ENCODE measurements around the gene IL4R. TPM values are rescaled to one million over a fixed set of nuclear protein-coding genes. Genes with fewer than 3 reads are reported as not detected.
"Not testable (repeated sequence)": the region's sequence is repeated elsewhere in the genome, so short reads cannot be mapped to it uniquely, and the experiment has no call there.

The IL4R gene
- total and polyA plus RNA-seq, 3 donors from 2014 or later: 41.4 to 70.7 (median 68.6) TPM

DNA sequence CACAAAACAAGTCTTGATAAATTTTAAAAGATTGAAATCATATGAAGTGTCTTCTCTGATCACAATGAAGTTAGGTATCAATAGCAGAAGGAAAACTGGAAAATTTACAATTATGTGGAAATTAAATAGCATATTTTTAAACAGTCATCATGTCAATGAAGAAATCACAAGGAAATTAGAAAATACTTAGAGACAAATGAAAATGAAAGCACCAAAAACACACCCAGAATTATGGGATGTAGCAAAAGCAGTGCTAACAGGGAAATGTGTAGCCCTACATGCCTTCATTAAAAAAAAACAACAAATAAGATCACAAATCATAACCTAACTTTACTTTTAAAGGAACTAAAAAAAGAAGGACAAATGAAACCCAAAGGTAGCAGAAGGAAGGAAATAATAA is 80.7 kb downstream of the IL4R start:
- Histone ChIP-seq H3K9me3 (no peaks in the 10 kb centered on the region), H3K36me3 (ENCODE audit: low read depth, missing control alignments) (no peaks in the 10 kb centered on the region), H3K27me3 (no peaks in the 10 kb centered on the region), H3K27ac (no peak overlapping the region), H3K4me1 (no peaks in the 10 kb centered on the region), H3K4me3 (no peak overlapping the region)
- DNase-seq: no peak
- TF ChIP-seq, protein P1, sequence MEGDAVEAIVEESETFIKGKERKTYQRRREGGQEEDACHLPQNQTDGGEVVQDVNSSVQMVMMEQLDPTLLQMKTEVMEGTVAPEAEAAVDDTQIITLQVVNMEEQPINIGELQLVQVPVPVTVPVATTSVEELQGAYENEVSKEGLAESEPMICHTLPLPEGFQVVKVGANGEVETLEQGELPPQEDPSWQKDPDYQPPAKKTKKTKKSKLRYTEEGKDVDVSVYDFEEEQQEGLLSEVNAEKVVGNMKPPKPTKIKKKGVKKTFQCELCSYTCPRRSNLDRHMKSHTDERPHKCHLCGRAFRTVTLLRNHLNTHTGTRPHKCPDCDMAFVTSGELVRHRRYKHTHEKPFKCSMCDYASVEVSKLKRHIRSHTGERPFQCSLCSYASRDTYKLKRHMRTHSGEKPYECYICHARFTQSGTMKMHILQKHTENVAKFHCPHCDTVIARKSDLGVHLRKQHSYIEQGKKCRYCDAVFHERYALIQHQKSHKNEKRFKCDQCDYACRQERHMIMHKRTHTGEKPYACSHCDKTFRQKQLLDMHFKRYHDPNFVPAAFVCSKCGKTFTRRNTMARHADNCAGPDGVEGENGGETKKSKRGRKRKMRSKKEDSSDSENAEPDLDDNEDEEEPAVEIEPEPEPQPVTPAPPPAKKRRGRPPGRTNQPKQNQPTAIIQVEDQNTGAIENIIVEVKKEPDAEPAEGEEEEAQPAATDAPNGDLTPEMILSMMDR (IDR thresholded peaks at IDR 0.05): no peak
- TF ChIP-seq POLR2A (IDR thresholded peaks at IDR 0.05): no peak
- intact Hi-C loops (cut with DNase I; ENCODE audit: low total_unique reads): no loop called here

DNA sequence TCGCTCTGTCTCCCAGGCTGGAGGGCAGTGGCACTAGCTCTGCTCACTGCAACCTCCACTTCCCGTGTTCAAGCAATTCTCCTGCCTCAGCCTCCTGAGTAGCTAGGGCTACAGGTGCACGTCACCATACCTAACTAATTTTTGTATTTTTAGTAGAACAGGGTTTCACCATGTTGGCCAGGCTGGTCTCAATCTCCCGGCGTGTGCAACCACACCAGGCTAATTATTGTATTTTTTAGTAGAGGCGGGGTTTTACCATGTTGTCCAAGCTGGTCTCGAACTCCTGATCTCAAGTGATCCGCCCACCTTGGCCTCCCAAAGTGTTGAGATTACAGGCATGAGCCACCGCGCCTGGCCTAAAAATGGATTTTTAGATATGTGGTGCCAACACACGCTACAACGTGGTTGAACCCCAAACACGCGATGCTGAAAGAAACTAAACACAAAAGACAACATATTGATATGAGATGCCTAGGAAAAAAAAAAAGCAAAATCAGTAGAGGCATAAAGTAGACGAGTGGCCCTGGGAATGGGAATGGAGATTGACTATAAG is 84.6 kb downstream of the IL4R start:
- intact Hi-C loops (cut with DNase I; ENCODE audit: low total_unique reads); H3K27me3 ChIP-seq; H3K4me3 ChIP-seq; H3K27ac ChIP-seq; H3K4me1 ChIP-seq; H3K36me3 ChIP-seq (ENCODE audit: low read depth, missing control alignments); H3K9me3 ChIP-seq; DNase-seq: not testable (repeated sequence)
- 90% methylated on average over 15 of the region's 15 CpGs for WGBS, 2 donors

DNA sequence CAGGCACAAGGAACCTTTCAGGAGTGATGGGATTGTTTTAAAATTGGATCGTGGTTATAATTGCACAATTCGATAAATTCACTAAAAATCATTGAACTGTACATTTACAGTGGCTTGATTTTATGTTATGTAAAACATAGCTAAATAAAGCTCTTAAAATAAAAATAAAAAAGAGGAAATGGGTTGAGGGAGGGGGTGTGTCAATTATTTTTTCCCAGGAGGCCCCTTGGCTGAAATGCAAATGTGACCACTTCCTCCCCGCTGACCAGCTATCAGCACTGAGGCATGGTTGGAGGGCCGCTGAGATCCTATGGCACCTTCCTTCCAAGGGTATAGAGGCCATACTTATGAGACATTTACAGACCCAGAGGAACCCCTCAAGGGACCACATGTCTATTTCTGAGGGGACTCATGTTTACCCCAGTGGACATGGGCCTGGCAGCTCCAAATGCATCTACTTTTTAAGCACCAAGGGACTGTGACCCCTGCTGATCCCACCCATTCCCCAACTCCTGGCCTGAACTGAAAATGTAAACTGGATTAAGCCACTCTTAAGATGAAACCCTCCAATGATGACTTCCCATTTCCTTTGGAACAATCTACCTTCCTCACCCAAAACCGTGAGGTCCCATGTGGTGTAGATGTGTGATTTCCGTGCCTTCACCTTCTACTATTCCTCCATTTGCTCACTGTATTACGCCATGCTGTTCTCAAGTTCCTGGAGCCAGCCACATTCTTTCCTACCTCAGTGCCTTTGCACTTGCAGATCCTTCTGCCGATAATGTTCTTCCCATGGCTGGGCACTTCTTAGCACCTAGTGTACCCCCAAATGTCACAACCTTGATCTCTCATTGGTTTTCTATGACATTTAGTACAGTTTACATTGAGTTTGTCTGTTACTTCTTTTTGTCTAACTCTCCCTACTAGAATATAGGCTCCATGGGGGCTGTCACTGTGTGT is 85.4 kb downstream of the IL4R start:
- no peak for DNase-seq
- H3K27me3 ChIP-seq: no peaks in the 10 kb centered on the region
- no peak overlapping the region for H3K27ac ChIP-seq
- no peaks in the 10 kb centered on the region for H3K36me3 ChIP-seq (ENCODE audit: low read depth, missing control alignments)
- H3K4me1 ChIP-seq: peaks cover 4% of the 10 kb centered on the region
- no peak for TF ChIP-seq POLR2A (IDR thresholded peaks at IDR 0.05)
- TF ChIP-seq, protein P1 (IDR thresholded peaks at IDR 0.05): no peak
- H3K4me3 ChIP-seq: no peak overlapping the region
- intact Hi-C loops (cut with DNase I; ENCODE audit: low total_unique reads): no loop called here
- H3K9me3 ChIP-seq: no peaks in the 10 kb centered on the region
- 88 to 90% methylated on average over 8 of the region's 8 CpGs for WGBS, 2 donors

DNA sequence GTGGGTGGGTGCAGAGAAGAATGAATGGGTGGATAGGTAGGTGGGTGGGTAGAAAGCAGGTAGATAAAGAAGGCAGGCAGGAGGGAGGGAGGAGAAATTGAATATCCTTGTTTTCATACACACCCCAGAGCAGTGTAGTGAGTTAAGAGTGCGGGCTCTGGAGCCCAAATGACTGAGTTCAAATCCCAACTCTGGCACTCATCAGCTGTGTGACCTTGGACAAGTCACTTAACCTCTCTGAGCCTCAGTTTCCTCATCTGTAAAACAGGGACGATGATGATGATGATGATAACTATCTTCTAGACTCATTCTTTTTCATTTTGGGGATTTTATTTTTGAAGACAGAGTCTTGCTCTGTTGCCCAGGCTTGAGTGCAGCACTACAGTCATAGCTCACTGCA is 86.2 kb downstream of the IL4R start:
- H3K27me3 ChIP-seq: no peaks in the 10 kb centered on the region
- no peak for TF ChIP-seq POLR2A (IDR thresholded peaks at IDR 0.05)
- TF ChIP-seq, protein P1 (IDR thresholded peaks at IDR 0.05): no peak
- no peak for DNase-seq
- intact Hi-C loops (cut with DNase I; ENCODE audit: low total_unique reads): no loop called here
- no peaks in the 10 kb centered on the region for H3K9me3 ChIP-seq
- H3K27ac ChIP-seq: no peak overlapping the region
- peaks cover 4% of the 10 kb centered on the region for H3K4me1 ChIP-seq
- H3K36me3 ChIP-seq (ENCODE audit: low read depth, missing control alignments): no peaks in the 10 kb centered on the region
- 82 to 94% methylated on average over 2 of the region's 2 CpGs for WGBS, 2 donors
- H3K4me3 ChIP-seq: no peak overlapping the region

DNA sequence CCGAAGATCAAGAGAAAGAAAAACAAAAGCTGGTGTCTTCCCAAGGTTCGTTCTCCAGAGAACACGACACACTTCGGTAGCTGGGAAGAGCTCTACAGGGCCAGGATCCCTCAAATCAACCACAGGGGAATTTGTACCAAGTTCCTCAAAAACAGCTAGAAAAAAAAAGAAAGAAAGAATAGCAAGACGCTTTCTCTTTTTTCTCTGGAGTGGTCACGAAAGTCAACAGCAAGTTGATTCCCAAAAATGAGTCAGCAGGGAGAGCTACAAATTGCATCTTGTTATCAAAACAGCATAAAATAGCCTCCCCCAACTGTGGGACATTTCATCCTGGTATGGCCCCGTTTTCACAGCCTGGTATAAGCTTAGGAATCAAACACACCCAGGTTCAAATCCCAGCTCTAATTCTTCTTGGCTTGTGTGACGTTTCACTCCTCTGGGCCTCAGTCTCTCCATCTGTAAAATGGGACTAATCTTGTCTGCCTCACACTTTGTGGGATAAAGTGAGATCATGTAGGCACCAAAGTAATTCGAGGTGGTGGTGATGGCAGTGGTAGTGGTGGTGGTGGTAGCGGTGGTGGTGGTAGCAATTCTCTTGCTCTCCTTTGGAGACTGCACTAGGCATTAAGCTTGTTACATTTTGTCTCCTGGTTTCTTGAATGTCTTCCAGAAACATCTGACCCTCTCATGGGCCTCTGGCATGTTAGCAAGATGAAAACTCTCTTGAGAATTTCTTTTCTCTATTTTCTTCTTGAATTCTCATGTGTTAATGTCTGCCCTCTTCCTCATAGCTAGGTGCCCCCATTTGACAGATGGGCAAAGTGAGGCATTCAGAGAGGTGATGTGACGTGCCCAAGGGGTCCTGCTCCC is 87.2 kb downstream of the IL4R start:
- H3K4me3 ChIP-seq: no peak overlapping the region
- H3K9me3 ChIP-seq: no peaks in the 10 kb centered on the region
- intact Hi-C loops (cut with DNase I; ENCODE audit: low total_unique reads): no loop called here
- no peaks in the 10 kb centered on the region for H3K27me3 ChIP-seq
- WGBS, 2 donors: 46 to 55% methylated on average over 11 of the region's 11 CpGs
- no peak overlapping the region for H3K27ac ChIP-seq
- TF ChIP-seq, protein P1 (IDR thresholded peaks at IDR 0.05): no peak
- no peak for TF ChIP-seq POLR2A (IDR thresholded peaks at IDR 0.05)
- no peaks in the 10 kb centered on the region for H3K36me3 ChIP-seq (ENCODE audit: low read depth, missing control alignments)
- H3K4me1 ChIP-seq: peaks cover 4% of the 10 kb centered on the region
- no peak for DNase-seq

All from testis (tissue), 3 donors.